Right cardiac atrium (tissue), 5 donors: ENCODE measurements around the gene SHKBP1. TPM values are rescaled to one million over a fixed set of nuclear protein-coding genes. Genes with fewer than 3 reads are reported as not detected.

Experiments used
- ATAC-seq, 2 donors: fragments of 200-7000 bp; cut with Tn5 transposase; one replicate each; pipeline versions ENCODE4 v1.8.0 to v1.9.1; 2020; ENCODE audit warnings: moderate library complexity in 2 of 2, mild to moderate bottlenecking in 1 of 2
- DNase-seq, 3 donors: peaks; one replicate each; pipeline ENCODE4 v3.0.0-alpha.2; 2020
- H3K27ac ChIP-seq: one replicate; pipeline ENCODE4 v1.5.1; 2013; ENCODE audit warnings: mild to moderate bottlenecking, low read length, control low read depth, moderate library complexity
- H3K27me3 ChIP-seq: one replicate; pipeline ENCODE4 v1.6.1; 2013; ENCODE audit not compliant: control insufficient read depth, insufficient read depth
- H3K4me1 ChIP-seq: one replicate; pipeline ENCODE4 v1.6.1; 2013; ENCODE audit warnings: low read length; ENCODE audit not compliant: control insufficient read depth, insufficient read depth
- H3K4me3 ChIP-seq: one replicate; pipeline ENCODE4 v1.5.1; 2013; ENCODE audit warnings: low read length, control low read depth
- H3K9me3 ChIP-seq: one replicate; pipeline ENCODE4 v1.6.1; 2013; ENCODE audit warnings: low read length; ENCODE audit not compliant: control insufficient read depth
- WGBS: extraction: QIAGEN DNeasy Blood & Tissue Kit; methylation state at CpG from one replicate; pipeline ENCODE4 v1.1.7; 2013; 5-methylcytosine and 5-hydroxymethylcytosine counted together
- intact Hi-C, 4 donors: fragments of 100-400 bp; cut with DNase I; formaldehyde crosslinking; loops; one replicate each; pipeline versions ENCODE4 v1.11.0 to v1.14.0; 2022 to 2023
- polyA plus RNA-seq: library from polyadenylated mRNA; stranded (reverse); fragments of 200-250 nt; gene quantifications from one replicate; pipeline ENCODE4 v1.2.3, GENCODE V29; 2013
- total RNA-seq, 4 donors: library from RNA; stranded (reverse); fragmentation: NEBNext Ultra II Directional; extraction: Animal tissue kit (Norgen Biotek cat#: 25700); gene quantifications; one replicate each; pipeline ENCODE4 v1.2.1, GENCODE V29; 2021
- donor health status: healthy with polysubstance abuse.
- donor health status: DM: no; HTN: yes; CAD: no.
- donor health status: DM: no; HTN: no; CAD: no.
- donor health status: DM: no; HTN: yes; CAD: no; lungs with severe emphysema.
- donor health status: DM: yes; HTN: yes; CAD: no.

SHKBP1 gene
- total and polyA plus RNA-seq, 5 donors = 19.7 to 23.0 (median 20.9) TPM

GRCh38 chr19:40570313-40571004 is 6.2 kb upstream of the SHKBP1 start:
- Histone ChIP-seq H3K4me3 (peak overlapping the region; percentile 11), H3K27me3 (no peaks in the 10 kb centered on the region), H3K9me3 (no peaks in the 10 kb centered on the region), H3K4me1 (no peaks in the 10 kb centered on the region), H3K27ac (no peak overlapping the region)
- intact Hi-C loops = no loop called here
- ATAC-seq = peak; percentile 97 to 98
- DNase-seq = peak; percentile 100
- WGBS = under 1% methylated on average over 53 of the region's 53 CpGs

DNA sequence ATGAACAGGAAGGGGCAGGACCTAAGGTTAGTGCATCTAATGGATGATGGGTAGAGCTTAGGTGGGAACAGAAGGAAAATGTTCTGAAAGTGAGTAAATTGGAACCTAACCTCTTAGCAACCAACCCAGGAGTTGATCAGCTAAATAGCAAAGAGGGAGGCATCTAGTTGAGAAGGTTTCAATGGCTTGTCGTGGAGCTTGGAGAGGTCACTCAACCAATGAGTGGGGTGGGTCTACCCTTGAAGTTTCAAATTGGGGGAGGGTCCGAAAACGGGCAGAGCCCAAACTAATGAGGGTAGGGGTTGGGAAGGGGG is 5.7 kb upstream of the SHKBP1 start:
- DNase-seq = no peak
- Histone ChIP-seq H3K4me1 (no peaks in the 10 kb centered on the region), H3K9me3 (no peaks in the 10 kb centered on the region), H3K4me3 (no peak overlapping the region), H3K27me3 (no peaks in the 10 kb centered on the region), H3K27ac (no peak overlapping the region)
- intact Hi-C loops = no loop called here
- ATAC-seq = no peak
- WGBS = 33% methylated on average over 3 of the region's 3 CpGs

DNA sequence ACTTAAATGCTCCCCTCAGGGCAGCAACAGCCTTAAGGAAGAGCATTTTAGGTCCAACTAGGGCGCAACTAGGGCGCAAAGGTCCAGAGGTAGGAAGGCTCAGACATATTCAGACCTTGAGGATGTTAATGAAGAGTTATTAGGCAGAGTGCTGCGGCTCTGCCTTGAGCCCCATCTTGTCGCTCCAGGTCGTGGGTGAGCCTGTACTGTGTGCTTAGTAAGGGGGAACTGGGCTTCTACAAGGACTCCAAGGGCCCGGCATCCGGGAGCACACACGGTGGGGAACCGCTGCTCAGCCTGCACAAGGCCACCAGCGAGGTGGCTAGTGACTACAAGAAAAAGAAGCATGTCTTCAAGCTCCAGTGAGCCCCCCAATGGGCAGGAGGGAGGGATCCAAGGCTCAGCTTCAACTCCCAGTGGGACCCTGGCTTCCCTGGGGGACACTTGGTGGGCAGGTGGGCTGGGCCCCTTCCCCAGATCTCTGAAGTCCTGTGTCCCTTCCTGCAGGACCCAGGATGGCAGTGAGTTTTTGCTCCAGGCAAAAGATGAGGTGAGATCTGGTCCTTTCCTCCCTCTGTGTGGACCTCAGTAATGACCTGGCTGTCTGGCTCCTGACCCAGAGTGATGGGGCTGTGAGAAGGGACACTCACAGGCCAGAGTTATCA is 4.7 kb upstream of the SHKBP1 start:
- no peak overlapping the region for H3K27ac ChIP-seq
- 78% methylated on average over 10 of the region's 10 CpGs for WGBS
- no peaks in the 10 kb centered on the region for H3K27me3 ChIP-seq
- no peak overlapping the region for H3K4me3 ChIP-seq
- ATAC-seq (no peak), DNase-seq (no peak)
- intact Hi-C loops = no loop called here
- no peaks in the 10 kb centered on the region for H3K9me3 ChIP-seq
- H3K4me1 ChIP-seq = no peaks in the 10 kb centered on the region

- Histone ChIP-seq H3K9me3 (no peaks in the 10 kb centered on the region), H3K4me3 (no peak overlapping the region), H3K4me1 (no peaks in the 10 kb centered on the region), H3K27me3 (no peaks in the 10 kb centered on the region), H3K27ac (no peak overlapping the region)
- DNase-seq (no peak), ATAC-seq (no peak)
- intact Hi-C loops = no loop called here
- WGBS = 72% methylated on average over 18 of the region's 18 CpGs
Measured at GRCh38 chr19:40575326-40575725, 1.3 kb upstream of the SHKBP1 start.

DNA sequence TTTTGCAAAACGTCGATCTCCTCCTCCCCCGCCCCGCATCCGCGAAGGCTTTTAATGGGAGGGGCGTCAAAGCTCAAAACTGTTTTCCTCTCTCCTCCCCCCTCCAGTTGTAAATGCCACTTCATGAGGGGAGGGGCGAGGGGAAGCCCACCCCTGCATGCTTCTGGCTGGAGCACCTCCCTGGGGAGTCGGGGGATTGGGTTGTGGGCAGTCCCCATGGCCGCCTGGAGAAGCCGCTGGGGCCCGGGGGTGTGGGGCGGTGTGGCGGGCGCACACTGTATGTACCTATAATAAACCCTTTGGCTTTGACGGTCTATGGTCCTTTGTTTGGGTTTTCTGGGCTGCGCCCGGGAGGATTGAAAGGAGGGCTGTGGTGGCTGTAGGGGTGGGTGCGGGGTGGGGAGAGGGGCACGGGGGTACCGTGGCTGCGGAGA is 505 bp upstream of the SHKBP1 start:
- Histone ChIP-seq H3K4me3 (peak overlapping the region; percentile 59), H3K27me3 (no peaks in the 10 kb centered on the region), H3K4me1 (no peaks in the 10 kb centered on the region), H3K27ac (no peak overlapping the region), H3K9me3 (no peaks in the 10 kb centered on the region)
- ATAC-seq (peak; percentile 2 to 6), DNase-seq (peak in 1 of 3 donors; percentile 70)
- intact Hi-C loops = no loop called here
- WGBS = 3% methylated on average over 22 of the region's 22 CpGs

- no peaks in the 10 kb centered on the region for H3K27me3 ChIP-seq
- H3K9me3 ChIP-seq = no peaks in the 10 kb centered on the region
- ATAC-seq (peak in 1 of 2 donors; percentile 40), DNase-seq (no peak)
- no peak overlapping the region for H3K27ac ChIP-seq
- 68% methylated on average over 12 of the region's 12 CpGs for WGBS
- H3K4me1 ChIP-seq = no peaks in the 10 kb centered on the region
- intact Hi-C loops = no loop called here
- no peak overlapping the region for H3K4me3 ChIP-seq
Measured at GRCh38 chr19:40578442-40578908, 1.8 kb downstream of the SHKBP1 start.

GRCh38 chr19:40580619-40581018 is 3.9 kb downstream of the SHKBP1 start:
- intact Hi-C loops = no loop called here
- no peak for ATAC-seq
- no peaks in the 10 kb centered on the region for H3K9me3 ChIP-seq
- WGBS = 96% methylated on average over 13 of the region's 13 CpGs
- H3K4me3 ChIP-seq = no peak overlapping the region
- no peak for DNase-seq
- H3K27me3 ChIP-seq = no peaks in the 10 kb centered on the region
- H3K4me1 ChIP-seq = no peaks in the 10 kb centered on the region
- H3K27ac ChIP-seq = no peak overlapping the region

DNA sequence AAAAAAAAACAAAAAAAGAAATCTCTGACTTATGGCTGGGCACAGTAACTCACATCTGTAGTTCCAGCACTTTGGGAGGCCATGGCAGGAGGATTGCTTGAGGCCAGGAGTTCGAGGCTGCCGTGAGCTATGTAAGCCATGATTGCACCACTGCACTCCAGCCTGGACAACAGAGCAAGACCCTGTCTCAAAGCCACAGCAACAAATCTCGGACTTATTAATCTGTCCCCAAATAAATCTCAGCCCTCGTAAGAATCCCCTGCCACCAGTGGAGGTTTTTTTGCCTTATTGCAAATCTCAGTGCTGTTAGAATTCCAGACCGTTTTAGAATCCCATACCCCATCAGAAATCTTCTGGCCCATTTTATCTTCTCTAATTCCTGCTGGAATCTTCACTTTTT is 4.9 kb downstream of the SHKBP1 start:
- H3K27ac ChIP-seq = no peak overlapping the region
- H3K9me3 ChIP-seq = no peaks in the 10 kb centered on the region
- H3K4me1 ChIP-seq = no peaks in the 10 kb centered on the region
- 96% methylated on average over 5 of the region's 5 CpGs for WGBS
- DNase-seq (no peak), ATAC-seq (no peak)
- H3K4me3 ChIP-seq = no peak overlapping the region
- intact Hi-C loops = no loop called here
- no peaks in the 10 kb centered on the region for H3K27me3 ChIP-seq

GRCh38 chr19:40582467-40582866 is 5.8 kb downstream of the SHKBP1 start:
- intact Hi-C loops = no loop called here
- 86% methylated on average over 2 of the region's 2 CpGs for WGBS
- Histone ChIP-seq H3K27ac (no peak overlapping the region), H3K4me3 (no peak overlapping the region), H3K4me1 (no peaks in the 10 kb centered on the region), H3K27me3 (no peaks in the 10 kb centered on the region), H3K9me3 (no peaks in the 10 kb centered on the region)
- no peak for DNase-seq
- no peak for ATAC-seq

GRCh38 chr19:40583283-40583682 is 6.6 kb downstream of the SHKBP1 start:
- 83% methylated on average over 14 of the region's 14 CpGs for WGBS
- no peaks in the 10 kb centered on the region for H3K27me3 ChIP-seq
- intact Hi-C loops = no loop called here

DNA sequence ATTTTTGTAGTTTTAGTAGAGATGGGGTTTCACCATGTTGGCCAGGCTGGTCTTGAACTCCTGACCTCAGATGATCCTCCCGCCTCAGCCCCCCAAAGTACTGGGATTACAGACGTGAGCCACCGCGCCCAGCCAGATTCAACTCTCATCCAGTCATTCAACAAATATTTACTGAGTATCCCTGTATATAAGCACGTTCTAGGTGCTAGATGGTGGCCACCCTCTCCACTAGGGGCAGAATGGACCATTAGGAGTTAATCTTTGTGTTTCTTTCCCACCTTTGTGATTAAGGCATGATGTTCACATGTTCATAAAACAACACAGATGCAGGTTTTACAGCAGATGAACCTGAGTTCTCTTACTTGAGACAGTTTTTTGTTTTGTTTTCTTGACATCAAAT is 7.3 kb downstream of the SHKBP1 start:
- H3K9me3 ChIP-seq = no peaks in the 10 kb centered on the region
- ATAC-seq (no peak), DNase-seq (no peak)
- H3K4me3 ChIP-seq = no peak overlapping the region
- H3K27me3 ChIP-seq = no peaks in the 10 kb centered on the region
- no peaks in the 10 kb centered on the region for H3K4me1 ChIP-seq
- 89% methylated on average over 5 of the region's 5 CpGs for WGBS
- H3K27ac ChIP-seq = no peak overlapping the region
- intact Hi-C loops = no loop called here

More at GRCh38 chr19:40583283-40583682, 6.6 kb downstream of the SHKBP1 start:
- Histone ChIP-seq H3K27ac (no peak overlapping the region), H3K9me3 (no peaks in the 10 kb centered on the region), H3K4me1 (no peaks in the 10 kb centered on the region), H3K4me3 (no peak overlapping the region)
- DNase-seq (no peak), ATAC-seq (no peak)
